IMR-90 (cell line): ENCODE measurements around the gene ARHGEF10L.

Source experiments
- CEBPB ChIP-seq: IDR thresholded peaks from 2 replicates; pipeline ENCODE4 v1.6.1; 2012; ENCODE audit warnings: low read depth, low read length, improper control_type of control experiment
- POLR2A ChIP-seq: IDR thresholded peaks from 2 replicates; pipeline ENCODE4 v1.6.1; 2012; ENCODE audit warnings: mild to moderate bottlenecking, low read depth, low read length
- RAD21 ChIP-seq: IDR thresholded peaks from 2 replicates; pipeline ENCODE4 v1.6.1; 2012; ENCODE audit warnings: low read length, improper control_type of control experiment
- TF ChIP-seq, protein P1 (sequence below): fragments of 150-350 bp; IDR thresholded peaks from 2 replicates; pipeline ENCODE4 v1.6.1; 2017; ENCODE audit warnings: mild to moderate bottlenecking, antibody characterized with exemption, low read length, low read depth
- TF ChIP-seq, protein P2 (sequence below): conservative IDR thresholded peaks from 2 replicates; pipeline ENCODE4 v1.5.1; 2012; ENCODE audit warnings: mild to moderate bottlenecking, low read depth, low read length, improper control_type of control experiment
- TF ChIP-seq, protein P3 (sequence below): fragments of 150-350 bp; IDR thresholded peaks from 2 replicates; pipeline ENCODE4 v1.6.1; 2016; ENCODE audit warnings: low read depth, mild to moderate bottlenecking, low read length, moderate library complexity, borderline replicate concordance

DNA sequence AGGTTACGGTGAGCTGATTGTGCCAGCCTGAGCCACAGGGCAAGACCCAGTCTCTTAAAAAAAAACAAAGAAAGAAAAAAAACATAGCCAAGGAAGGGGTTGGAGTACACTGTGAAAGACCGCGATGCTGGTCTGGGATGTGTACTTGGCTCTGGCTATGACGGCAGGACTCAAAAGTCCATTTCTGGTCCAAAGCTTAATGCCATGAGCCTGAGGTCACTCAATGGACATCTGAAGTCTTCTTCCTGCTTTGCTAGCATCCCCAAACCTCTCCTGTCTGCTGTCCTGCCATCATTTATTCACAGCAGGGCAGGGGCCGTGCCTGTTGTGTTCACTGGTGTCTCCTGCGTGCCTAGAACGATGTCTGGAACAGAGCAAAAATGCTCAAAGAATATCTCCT is 1.5 kb upstream of the ARHGEF10L start:
- TF ChIP-seq, protein P1, sequence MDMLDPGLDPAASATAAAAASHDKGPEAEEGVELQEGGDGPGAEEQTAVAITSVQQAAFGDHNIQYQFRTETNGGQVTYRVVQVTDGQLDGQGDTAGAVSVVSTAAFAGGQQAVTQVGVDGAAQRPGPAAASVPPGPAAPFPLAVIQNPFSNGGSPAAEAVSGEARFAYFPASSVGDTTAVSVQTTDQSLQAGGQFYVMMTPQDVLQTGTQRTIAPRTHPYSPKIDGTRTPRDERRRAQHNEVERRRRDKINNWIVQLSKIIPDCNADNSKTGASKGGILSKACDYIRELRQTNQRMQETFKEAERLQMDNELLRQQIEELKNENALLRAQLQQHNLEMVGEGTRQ = no peak
- TF ChIP-seq, protein P2, sequence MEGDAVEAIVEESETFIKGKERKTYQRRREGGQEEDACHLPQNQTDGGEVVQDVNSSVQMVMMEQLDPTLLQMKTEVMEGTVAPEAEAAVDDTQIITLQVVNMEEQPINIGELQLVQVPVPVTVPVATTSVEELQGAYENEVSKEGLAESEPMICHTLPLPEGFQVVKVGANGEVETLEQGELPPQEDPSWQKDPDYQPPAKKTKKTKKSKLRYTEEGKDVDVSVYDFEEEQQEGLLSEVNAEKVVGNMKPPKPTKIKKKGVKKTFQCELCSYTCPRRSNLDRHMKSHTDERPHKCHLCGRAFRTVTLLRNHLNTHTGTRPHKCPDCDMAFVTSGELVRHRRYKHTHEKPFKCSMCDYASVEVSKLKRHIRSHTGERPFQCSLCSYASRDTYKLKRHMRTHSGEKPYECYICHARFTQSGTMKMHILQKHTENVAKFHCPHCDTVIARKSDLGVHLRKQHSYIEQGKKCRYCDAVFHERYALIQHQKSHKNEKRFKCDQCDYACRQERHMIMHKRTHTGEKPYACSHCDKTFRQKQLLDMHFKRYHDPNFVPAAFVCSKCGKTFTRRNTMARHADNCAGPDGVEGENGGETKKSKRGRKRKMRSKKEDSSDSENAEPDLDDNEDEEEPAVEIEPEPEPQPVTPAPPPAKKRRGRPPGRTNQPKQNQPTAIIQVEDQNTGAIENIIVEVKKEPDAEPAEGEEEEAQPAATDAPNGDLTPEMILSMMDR = no peak
- TF ChIP-seq POLR2A (no peak), RAD21 (no peak), CEBPB (no peak)
- TF ChIP-seq, protein P3, sequence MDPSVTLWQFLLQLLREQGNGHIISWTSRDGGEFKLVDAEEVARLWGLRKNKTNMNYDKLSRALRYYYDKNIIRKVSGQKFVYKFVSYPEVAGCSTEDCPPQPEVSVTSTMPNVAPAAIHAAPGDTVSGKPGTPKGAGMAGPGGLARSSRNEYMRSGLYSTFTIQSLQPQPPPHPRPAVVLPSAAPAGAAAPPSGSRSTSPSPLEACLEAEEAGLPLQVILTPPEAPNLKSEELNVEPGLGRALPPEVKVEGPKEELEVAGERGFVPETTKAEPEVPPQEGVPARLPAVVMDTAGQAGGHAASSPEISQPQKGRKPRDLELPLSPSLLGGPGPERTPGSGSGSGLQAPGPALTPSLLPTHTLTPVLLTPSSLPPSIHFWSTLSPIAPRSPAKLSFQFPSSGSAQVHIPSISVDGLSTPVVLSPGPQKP = no peak
